ENCODE results near the gene GSTM4. TPM values are rescaled to one million over a fixed set of nuclear protein-coding genes. Genes with fewer than 3 reads are reported as not detected.

GSTM4 gene
- total RNA-seq, 1 experiment from 2014 or later, result 7.7 TPM

GRCh38 chr1:109622895-109623294 is 33.0 kb upstream of the GSTM4 start:
- H3K36me3 ChIP-seq (ENCODE audit: insufficient read depth, low read length), result 0 out of 2 replicates have a peak, but pooled peaks cover 4% of the 10 kb centered on the region
- H3K9me2 ChIP-seq (replicated peaks; ENCODE audit: insufficient read depth, low read length), result no peaks in the 10 kb centered on the region
- H3K9ac ChIP-seq (ENCODE audit: low read length), result peak overlapping the region; percentile 92
- peaks cover 63% of the 10 kb centered on the region for H3K79me2 ChIP-seq (ENCODE audit: low read length)
- peak overlapping the region; percentile 92 for H3K4me3 ChIP-seq (ENCODE audit: low read length)
- H4K20me1 ChIP-seq (ENCODE audit: insufficient read depth, low read depth, low read length), result peaks cover 24% of the 10 kb centered on the region; the same call in 1 of the 2 replicates
- H2AFZ ChIP-seq (ENCODE audit: low read length), result no peak overlapping the region
- H3K27ac ChIP-seq (ENCODE audit: low read length), result peak overlapping the region; percentile 93
- no peak for DNase-seq
- H3K4me1 ChIP-seq (ENCODE audit: low read length), result peaks cover 59% of the 10 kb centered on the region
- no peaks in the 10 kb centered on the region for H3K27me3 ChIP-seq (ENCODE audit: low read length)
- H3K4me2 ChIP-seq (ENCODE audit: low read depth, low read length, poor library complexity, severe bottlenecking), result peak overlapping the region; percentile 97
- no peaks in the 10 kb centered on the region for H3K9me3 ChIP-seq (ENCODE audit: low read length)

GRCh38 chr1:109623601-109624161 is 32.2 kb upstream of the GSTM4 start:
- DNase-seq, result peak; percentile 76
- H3K4me3 ChIP-seq (ENCODE audit: low read length), result peak overlapping the region; percentile 92

DNA sequence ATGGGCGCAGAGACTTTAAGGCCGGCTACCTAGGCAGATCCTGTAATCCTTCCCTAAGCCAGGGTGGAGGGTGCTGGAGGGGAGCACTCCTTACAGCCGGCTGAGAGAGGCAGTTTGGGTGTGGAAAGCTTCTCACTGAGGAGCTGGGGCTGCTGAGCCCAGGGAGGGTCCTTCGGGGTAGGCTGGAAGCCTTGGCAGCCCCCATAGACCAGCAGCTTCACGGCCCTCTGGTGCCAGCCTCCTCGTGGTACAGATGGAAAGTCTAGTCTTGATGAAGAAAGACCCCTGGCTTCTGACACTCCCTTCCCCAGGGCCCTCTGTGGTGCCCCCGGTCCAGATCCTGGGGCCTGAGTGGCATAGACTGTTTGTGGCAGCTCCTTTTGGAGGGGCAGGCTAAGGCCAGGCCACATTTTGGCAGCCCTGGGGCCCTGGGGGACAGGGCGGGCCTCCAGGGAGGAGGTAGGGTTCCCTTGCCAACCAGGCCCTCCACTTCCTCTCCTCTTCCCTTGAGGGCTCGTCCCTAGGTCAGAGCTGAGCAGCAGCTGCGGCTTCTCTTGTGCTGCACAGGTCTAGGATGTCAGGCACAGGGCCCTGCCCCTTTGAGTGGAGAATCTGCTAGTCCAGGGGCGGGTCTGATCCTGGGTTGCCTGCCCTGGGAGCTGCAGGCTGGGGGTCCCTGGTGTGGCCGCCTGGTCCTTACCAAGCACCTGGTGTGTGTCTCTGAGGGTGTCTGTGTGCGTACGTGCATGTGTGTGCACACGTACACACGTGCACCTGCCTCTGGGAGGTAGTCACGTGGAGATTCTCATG is 31.5 kb upstream of the GSTM4 start:
- H3K4me1 ChIP-seq (ENCODE audit: low read length), result peaks cover 44% of the 10 kb centered on the region
- no peaks in the 10 kb centered on the region for H3K27me3 ChIP-seq (ENCODE audit: low read length)
- peaks cover 8% of the 10 kb centered on the region for H3K36me3 ChIP-seq (ENCODE audit: insufficient read depth, low read length)
- H3K9me3 ChIP-seq (ENCODE audit: low read length), result no peaks in the 10 kb centered on the region
- H4K20me1 ChIP-seq (ENCODE audit: insufficient read depth, low read depth, low read length), result peaks cover 24% of the 10 kb centered on the region; the same call in 1 of the 2 replicates
- peaks cover 63% of the 10 kb centered on the region for H3K79me2 ChIP-seq (ENCODE audit: low read length)
- no peak overlapping the region for H2AFZ ChIP-seq (ENCODE audit: low read length)
- peak overlapping the region; percentile 92 for H3K4me3 ChIP-seq (ENCODE audit: low read length)
- peak overlapping the region; percentile 93 for H3K27ac ChIP-seq (ENCODE audit: low read length)
- H3K4me2 ChIP-seq (ENCODE audit: low read depth, low read length, poor library complexity, severe bottlenecking), result peak overlapping the region; percentile 97
- peak; percentile 94 for DNase-seq
- H3K9ac ChIP-seq (ENCODE audit: low read length), result peak overlapping the region; percentile 92
- H3K9me2 ChIP-seq (replicated peaks; ENCODE audit: insufficient read depth, low read length), result no peaks in the 10 kb centered on the region

More at GRCh38 chr1:109623601-109624161, 32.2 kb upstream of the GSTM4 start:
- Histone ChIP-seq H3K79me2 (ENCODE audit: low read length) (peaks cover 63% of the 10 kb centered on the region), H3K9me3 (ENCODE audit: low read length) (no peaks in the 10 kb centered on the region), H3K36me3 (ENCODE audit: insufficient read depth, low read length) (peaks cover 8% of the 10 kb centered on the region; the same call in 1 of the 2 replicates), H3K9ac (ENCODE audit: low read length) (peak overlapping the region; percentile 92), H3K27ac (ENCODE audit: low read length) (peak overlapping the region; percentile 93), H3K4me1 (ENCODE audit: low read length) (peaks cover 51% of the 10 kb centered on the region), H2AFZ (ENCODE audit: low read length) (no peak overlapping the region), H3K9me2 (replicated peaks; ENCODE audit: insufficient read depth, low read length) (no peaks in the 10 kb centered on the region), H4K20me1 (ENCODE audit: insufficient read depth, low read depth, low read length) (peaks cover 24% of the 10 kb centered on the region; the same call in 1 of the 2 replicates), H3K27me3 (ENCODE audit: low read length) (no peaks in the 10 kb centered on the region), H3K4me2 (ENCODE audit: low read depth, low read length, poor library complexity, severe bottlenecking) (peak overlapping the region; percentile 97)

DNA sequence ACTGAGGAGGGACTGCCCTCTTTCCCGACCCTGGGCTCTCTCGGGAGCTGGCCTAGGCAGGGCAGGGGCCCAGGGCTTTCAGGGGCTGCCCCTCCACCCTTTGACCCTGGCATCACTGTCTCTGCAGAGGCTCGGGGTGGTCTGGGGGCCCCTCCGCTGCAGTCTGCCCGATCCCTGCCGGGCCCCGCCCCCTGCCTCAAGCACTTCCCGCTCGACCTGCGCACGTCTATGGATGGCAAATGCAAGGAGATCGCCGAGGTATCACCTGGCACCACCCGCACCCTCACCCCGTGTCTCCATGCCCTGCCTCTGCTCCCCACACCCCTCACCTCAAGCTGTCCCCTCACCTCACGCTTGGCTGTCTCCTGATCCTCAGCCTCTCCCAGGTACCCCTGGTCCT is 30.7 kb upstream of the GSTM4 start:
- H3K4me3 ChIP-seq (ENCODE audit: low read length), result peak overlapping the region; percentile 92; the same call in 1 of the 2 replicates
- peak overlapping the region; percentile 93 for H3K27ac ChIP-seq (ENCODE audit: low read length)
- no peaks in the 10 kb centered on the region for H3K27me3 ChIP-seq (ENCODE audit: low read length)
- DNase-seq, result no peak
- H3K9ac ChIP-seq (ENCODE audit: low read length), result peak overlapping the region; percentile 92; the same call in 1 of the 2 replicates
- H3K36me3 ChIP-seq (ENCODE audit: insufficient read depth, low read length), result peaks cover 12% of the 10 kb centered on the region
- H3K4me2 ChIP-seq (ENCODE audit: low read depth, low read length, poor library complexity, severe bottlenecking), result peak overlapping the region; percentile 97
- peaks cover 43% of the 10 kb centered on the region for H3K4me1 ChIP-seq (ENCODE audit: low read length)
- no peak overlapping the region for H2AFZ ChIP-seq (ENCODE audit: low read length)
- H4K20me1 ChIP-seq (ENCODE audit: insufficient read depth, low read depth, low read length), result peaks cover 30% of the 10 kb centered on the region; the same call in 1 of the 2 replicates
- peaks cover 57% of the 10 kb centered on the region for H3K79me2 ChIP-seq (ENCODE audit: low read length)
- no peaks in the 10 kb centered on the region for H3K9me2 ChIP-seq (replicated peaks; ENCODE audit: insufficient read depth, low read length)
- no peaks in the 10 kb centered on the region for H3K9me3 ChIP-seq (ENCODE audit: low read length)

- peaks cover 34% of the 10 kb centered on the region; the same call in 1 of the 2 replicates for H4K20me1 ChIP-seq (ENCODE audit: insufficient read depth, low read depth, low read length)
- H2AFZ ChIP-seq (ENCODE audit: low read length), result no peak overlapping the region
- H3K4me3 ChIP-seq (ENCODE audit: low read length), result no peak overlapping the region
- no peaks in the 10 kb centered on the region for H3K9me2 ChIP-seq (replicated peaks; ENCODE audit: insufficient read depth, low read length)
- no peaks in the 10 kb centered on the region for H3K27me3 ChIP-seq (ENCODE audit: low read length)
- H3K4me1 ChIP-seq (ENCODE audit: low read length), result peaks cover 43% of the 10 kb centered on the region
- peaks cover 16% of the 10 kb centered on the region for H3K36me3 ChIP-seq (ENCODE audit: insufficient read depth, low read length)
- DNase-seq, result no peak
- H3K79me2 ChIP-seq (ENCODE audit: low read length), result peaks cover 50% of the 10 kb centered on the region
- 0 out of 2 replicates have a peak overlapping the region, but pooled peaks have one; percentile 92 for H3K9ac ChIP-seq (ENCODE audit: low read length)
- H3K4me2 ChIP-seq (ENCODE audit: low read depth, low read length, poor library complexity, severe bottlenecking), result no peak overlapping the region
- peak overlapping the region; percentile 93; the same call in 1 of the 2 replicates for H3K27ac ChIP-seq (ENCODE audit: low read length)
- H3K9me3 ChIP-seq (ENCODE audit: low read length), result no peaks in the 10 kb centered on the region
These were observed 30.0 kb upstream of the GSTM4 start for GRCh38 chr1:109625601-109626560.

- DNase-seq, result no peak
- H3K27ac ChIP-seq (ENCODE audit: low read length), result no peak overlapping the region
- peaks cover 37% of the 10 kb centered on the region for H3K4me1 ChIP-seq (ENCODE audit: low read length)
- H3K4me3 ChIP-seq (ENCODE audit: low read length), result no peak overlapping the region
- no peak overlapping the region for H3K9ac ChIP-seq (ENCODE audit: low read length)
- H3K27me3 ChIP-seq (ENCODE audit: low read length), result no peaks in the 10 kb centered on the region
- H4K20me1 ChIP-seq (ENCODE audit: insufficient read depth, low read depth, low read length), result peaks cover 32% of the 10 kb centered on the region; the same call in 1 of the 2 replicates
- H3K79me2 ChIP-seq (ENCODE audit: low read length), result peaks cover 41% of the 10 kb centered on the region
- H3K9me3 ChIP-seq (ENCODE audit: low read length), result no peaks in the 10 kb centered on the region
- peaks cover 22% of the 10 kb centered on the region for H3K36me3 ChIP-seq (ENCODE audit: insufficient read depth, low read length)
- no peaks in the 10 kb centered on the region for H3K9me2 ChIP-seq (replicated peaks; ENCODE audit: insufficient read depth, low read length)
- H2AFZ ChIP-seq (ENCODE audit: low read length), result no peak overlapping the region
- H3K4me2 ChIP-seq (ENCODE audit: low read depth, low read length, poor library complexity, severe bottlenecking), result no peak overlapping the region
These were observed 29.1 kb upstream of the GSTM4 start for GRCh38 chr1:109626682-109627408.

DNA sequence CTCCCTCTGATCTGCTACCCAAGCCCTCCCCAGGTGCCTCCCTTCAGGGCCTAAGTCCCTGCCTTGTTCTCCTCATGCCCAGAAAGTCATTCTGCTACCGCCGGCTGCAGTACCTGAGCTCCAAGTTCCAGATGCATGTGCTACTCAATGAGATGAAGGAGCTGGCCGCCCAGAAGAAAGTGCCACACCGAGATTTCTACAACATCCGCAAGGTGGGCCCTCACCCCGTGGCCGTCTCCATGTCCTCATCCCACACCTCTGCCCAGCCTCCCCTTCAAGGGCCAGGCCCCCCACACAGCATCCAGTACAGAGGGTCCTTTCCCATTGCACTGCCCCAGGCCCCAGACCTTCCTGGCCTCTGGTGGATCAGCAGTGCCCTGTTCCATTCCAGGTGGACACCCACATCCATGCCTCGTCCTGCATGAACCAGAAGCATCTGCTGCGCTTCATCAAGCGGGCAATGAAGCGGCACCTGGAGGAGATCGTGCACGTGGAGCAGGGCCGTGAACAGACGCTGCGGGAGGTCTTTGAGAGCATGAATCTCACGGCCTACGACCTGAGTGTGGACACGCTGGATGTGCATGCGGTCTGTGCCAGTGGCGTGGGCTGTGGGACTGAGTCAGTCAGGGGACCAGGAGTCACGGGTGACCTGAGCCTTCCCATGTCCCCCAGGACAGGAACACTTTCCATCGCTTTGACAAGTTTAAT is 28.1 kb upstream of the GSTM4 start:
- H3K36me3 ChIP-seq (ENCODE audit: insufficient read depth, low read length), result peaks cover 22% of the 10 kb centered on the region
- no peak overlapping the region for H3K4me2 ChIP-seq (ENCODE audit: low read depth, low read length, poor library complexity, severe bottlenecking)
- H3K79me2 ChIP-seq (ENCODE audit: low read length), result peaks cover 31% of the 10 kb centered on the region
- H3K27ac ChIP-seq (ENCODE audit: low read length), result no peak overlapping the region
- H2AFZ ChIP-seq (ENCODE audit: low read length), result no peak overlapping the region
- no peak for DNase-seq
- H3K4me3 ChIP-seq (ENCODE audit: low read length), result no peak overlapping the region
- H3K9me2 ChIP-seq (replicated peaks; ENCODE audit: insufficient read depth, low read length), result no peaks in the 10 kb centered on the region
- H3K4me1 ChIP-seq (ENCODE audit: low read length), result peaks cover 27% of the 10 kb centered on the region
- peaks cover 28% of the 10 kb centered on the region; the same call in 1 of the 2 replicates for H4K20me1 ChIP-seq (ENCODE audit: insufficient read depth, low read depth, low read length)
- H3K27me3 ChIP-seq (ENCODE audit: low read length), result no peaks in the 10 kb centered on the region
- no peaks in the 10 kb centered on the region for H3K9me3 ChIP-seq (ENCODE audit: low read length)
- no peak overlapping the region for H3K9ac ChIP-seq (ENCODE audit: low read length)

All from Karpas-422 (cell line).